GM18526 (cell line): ENCODE measurements around the gene TIE1.

Experiments
- POLR2A ChIP-seq: IDR thresholded peaks from 3 replicates; pipeline ENCODE4 v1.6.1; 2011; ENCODE audit not compliant: insufficient read length; ENCODE audit errors: extremely low read depth

The TIE1 gene

GRCh38 chr1:43327549-43328292 lies 26.9 kb downstream of the TIE1 start:
- no peak for TF ChIP-seq POLR2A

- no peak for TF ChIP-seq POLR2A
Observed at GRCh38 chr1:43329995-43330751, 29.4 kb downstream of the TIE1 start.

GRCh38 chr1:43331688-43332087 lies 30.9 kb downstream of the TIE1 start:
- no peak for TF ChIP-seq POLR2A

- no peak for TF ChIP-seq POLR2A
Observed at GRCh38 chr1:43334453-43335205, 33.8 kb downstream of the TIE1 start.

- no peak for TF ChIP-seq POLR2A
Observed at GRCh38 chr1:43337588-43337987, 36.8 kb downstream of the TIE1 start, which contains the start of gene MPL. Gene MPL (plus strand): TSS chr1:43337818. CDS start chr1:43337849, 31 bp downstream.

GRCh38 chr1:43338001-43338400 lies 37.2 kb downstream of the TIE1 start:
- TF ChIP-seq POLR2A = no peak

GRCh38 chr1:43339584-43340232 lies 38.9 kb downstream of the TIE1 start:
- TF ChIP-seq POLR2A = no peak

GRCh38 chr1:43340559-43340958 lies 39.8 kb downstream of the TIE1 start:
- no peak for TF ChIP-seq POLR2A

GRCh38 chr1:43344267-43344850 lies 43.6 kb downstream of the TIE1 start:
- TF ChIP-seq POLR2A = no peak

GRCh38 chr1:43345120-43345519 lies 44.3 kb downstream of the TIE1 start:
- TF ChIP-seq POLR2A = no peak

- TF ChIP-seq POLR2A = no peak
Observed at GRCh38 chr1:43346636-43347035, 45.9 kb downstream of the TIE1 start.

- no peak for TF ChIP-seq POLR2A
Observed at GRCh38 chr1:43348343-43348808, 47.6 kb downstream of the TIE1 start.

- TF ChIP-seq POLR2A = peak; percentile 35
Observed at GRCh38 chr1:43348809-43349593, 48.2 kb downstream of the TIE1 start.
